ENCODE data around the gene GPR3.

GPR3 gene

GRCh38 chr1:27436204-27437159, 44.1 kb downstream of the GPR3 start:
- TF ChIP-seq CTCF (conservative IDR thresholded peaks at IDR 0.05; ENCODE audit: control insufficient read depth, insufficient read depth, low read depth, low read length), result no peak

GRCh38 chr1:27438621-27439061, 46.2 kb downstream of the GPR3 start:
- H3K4me3 ChIP-seq (ENCODE audit: control insufficient read depth, low read depth, low read length), result no peak overlapping the region
- no peak for DNase-seq (ENCODE audit: low read depth)
- TF ChIP-seq CTCF (conservative IDR thresholded peaks at IDR 0.05; ENCODE audit: control insufficient read depth, insufficient read depth, low read depth, low read length), result no peak

More at GRCh38 chr1:27436204-27437159, 44.1 kb downstream of the GPR3 start:
- H3K4me3 ChIP-seq (ENCODE audit: control insufficient read depth, low read depth, low read length), result no peak overlapping the region
- DNase-seq (ENCODE audit: low read depth), result peak; percentile 63

- TF ChIP-seq CTCF (conservative IDR thresholded peaks at IDR 0.05; ENCODE audit: control insufficient read depth, insufficient read depth, low read depth, low read length), result no peak
- no peak for DNase-seq (ENCODE audit: low read depth)
- H3K4me3 ChIP-seq (ENCODE audit: control insufficient read depth, low read depth, low read length), result no peak overlapping the region
These were observed 46.7 kb downstream of the GPR3 start for GRCh38 chr1:27439150-27439549.

GRCh38 chr1:27444632-27445031, 52.2 kb downstream of the GPR3 start:
- no peak for DNase-seq (ENCODE audit: low read depth)
- H3K4me3 ChIP-seq (ENCODE audit: control insufficient read depth, low read depth, low read length), result no peak overlapping the region
- no peak for TF ChIP-seq CTCF (conservative IDR thresholded peaks at IDR 0.05; ENCODE audit: control insufficient read depth, insufficient read depth, low read depth, low read length)

Data from fibroblast of mammary gland (primary cell).